ENCODE results near the gene PDPK1. TPM values are rescaled to one million over a fixed set of nuclear protein-coding genes. Genes with fewer than 3 reads are reported as not detected.

PDPK1 gene
- total and polyA plus RNA-seq, 9 donors: 14.6 to 53.2 (median 35.6) TPM

DNA sequence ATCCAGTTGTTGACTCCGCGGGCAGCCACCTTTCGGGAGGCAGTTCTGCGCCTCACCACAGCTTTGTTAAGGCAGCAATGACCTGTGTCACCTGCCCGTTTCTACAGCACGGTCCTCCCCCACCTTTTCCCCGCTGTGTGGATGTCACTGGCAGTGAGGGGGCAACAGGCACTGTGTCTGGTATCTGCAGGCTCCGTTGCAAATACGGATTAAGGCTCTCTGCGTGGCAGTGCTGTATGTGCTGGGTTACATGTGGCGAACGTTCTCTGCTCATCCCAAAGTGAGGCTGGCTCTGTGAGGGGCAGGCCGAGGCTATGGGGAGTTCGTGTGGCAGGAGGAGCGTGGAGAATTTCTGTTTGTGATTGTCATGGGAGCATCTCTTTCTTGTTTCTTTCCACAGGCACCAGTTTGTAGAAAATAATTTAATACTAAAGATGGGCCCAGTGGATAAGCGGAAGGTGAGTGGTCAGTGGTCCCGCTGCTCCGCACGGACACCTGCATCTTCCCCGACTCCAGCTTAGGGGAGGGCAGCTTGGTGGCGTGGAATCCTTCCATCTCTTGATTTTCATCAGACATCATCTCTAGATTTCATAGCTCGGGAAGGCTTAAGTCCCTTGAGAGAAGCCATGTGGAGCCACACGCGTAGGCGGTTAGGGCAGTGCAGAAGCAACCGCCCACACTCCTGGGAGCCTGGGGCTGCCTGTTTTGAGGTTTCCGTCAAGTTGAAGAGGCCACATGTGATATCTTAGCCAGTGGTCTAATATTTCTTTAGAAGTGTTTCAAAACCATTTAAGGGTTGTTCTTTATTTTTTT lies 57.8 kb downstream of the PDPK1 start:
- H3K9me3 ChIP-seq: no peaks in the 10 kb centered on the region
- intact Hi-C loops (cut with DNase I): no loop called here
- 86 to 89% (median 87%) methylated on average over 27 of the region's 27 CpGs for WGBS, 3 donors
- no peak overlapping the region for H3K4me3 ChIP-seq
- H3K27me3 ChIP-seq: no peaks in the 10 kb centered on the region
- no peaks in the 10 kb centered on the region for H3K36me3 ChIP-seq
- H3K27ac ChIP-seq: no peak overlapping the region
- H3K4me1 ChIP-seq (ENCODE audit: insufficient read depth): no peaks in the 10 kb centered on the region
- no peak for DNase-seq
- no peak for TF ChIP-seq POLR2A (IDR thresholded peaks at IDR 0.05)
- TF ChIP-seq, protein P1, sequence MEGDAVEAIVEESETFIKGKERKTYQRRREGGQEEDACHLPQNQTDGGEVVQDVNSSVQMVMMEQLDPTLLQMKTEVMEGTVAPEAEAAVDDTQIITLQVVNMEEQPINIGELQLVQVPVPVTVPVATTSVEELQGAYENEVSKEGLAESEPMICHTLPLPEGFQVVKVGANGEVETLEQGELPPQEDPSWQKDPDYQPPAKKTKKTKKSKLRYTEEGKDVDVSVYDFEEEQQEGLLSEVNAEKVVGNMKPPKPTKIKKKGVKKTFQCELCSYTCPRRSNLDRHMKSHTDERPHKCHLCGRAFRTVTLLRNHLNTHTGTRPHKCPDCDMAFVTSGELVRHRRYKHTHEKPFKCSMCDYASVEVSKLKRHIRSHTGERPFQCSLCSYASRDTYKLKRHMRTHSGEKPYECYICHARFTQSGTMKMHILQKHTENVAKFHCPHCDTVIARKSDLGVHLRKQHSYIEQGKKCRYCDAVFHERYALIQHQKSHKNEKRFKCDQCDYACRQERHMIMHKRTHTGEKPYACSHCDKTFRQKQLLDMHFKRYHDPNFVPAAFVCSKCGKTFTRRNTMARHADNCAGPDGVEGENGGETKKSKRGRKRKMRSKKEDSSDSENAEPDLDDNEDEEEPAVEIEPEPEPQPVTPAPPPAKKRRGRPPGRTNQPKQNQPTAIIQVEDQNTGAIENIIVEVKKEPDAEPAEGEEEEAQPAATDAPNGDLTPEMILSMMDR (IDR thresholded peaks at IDR 0.05): no peak
- TF ChIP-seq EP300 (IDR thresholded peaks at IDR 0.05): no peak

GRCh38 chr16:2596747-2597559 lies 59.1 kb downstream of the PDPK1 start:
- no peaks in the 10 kb centered on the region for H3K36me3 ChIP-seq
- 57 to 80% (median 61%) methylated on average over 24 of the region's 24 CpGs for WGBS, 3 donors
- no peaks in the 10 kb centered on the region for H3K9me3 ChIP-seq
- intact Hi-C loops (cut with DNase I): no loop called here
- H3K4me1 ChIP-seq (ENCODE audit: insufficient read depth): no peaks in the 10 kb centered on the region
- TF ChIP-seq POLR2A (IDR thresholded peaks at IDR 0.05): no peak
- H3K27ac ChIP-seq: no peak overlapping the region
- peak in 1 of 5 donors; percentile 16 for DNase-seq
- no peak overlapping the region for H3K4me3 ChIP-seq
- no peaks in the 10 kb centered on the region for H3K27me3 ChIP-seq

GRCh38 chr16:2597560-2597902 lies 59.7 kb downstream of the PDPK1 start:
- DNase-seq: peak in 1 of 5 donors; percentile 30
- TF ChIP-seq POLR2A (IDR thresholded peaks at IDR 0.05): no peak
- TF ChIP-seq, protein P1 (IDR thresholded peaks at IDR 0.05): no peak
- no peak for TF ChIP-seq EP300 (IDR thresholded peaks at IDR 0.05)
- Histone ChIP-seq H3K36me3 (no peaks in the 10 kb centered on the region), H3K27ac (no peak overlapping the region), H3K27me3 (no peaks in the 10 kb centered on the region), H3K4me1 (ENCODE audit: insufficient read depth) (no peaks in the 10 kb centered on the region), H3K9me3 (no peaks in the 10 kb centered on the region), H3K4me3 (no peak overlapping the region)
- intact Hi-C loops (cut with DNase I): no loop called here
- WGBS, 3 donors: 87 to 91% (median 88%) methylated on average over 22 of the region's 22 CpGs

DNA sequence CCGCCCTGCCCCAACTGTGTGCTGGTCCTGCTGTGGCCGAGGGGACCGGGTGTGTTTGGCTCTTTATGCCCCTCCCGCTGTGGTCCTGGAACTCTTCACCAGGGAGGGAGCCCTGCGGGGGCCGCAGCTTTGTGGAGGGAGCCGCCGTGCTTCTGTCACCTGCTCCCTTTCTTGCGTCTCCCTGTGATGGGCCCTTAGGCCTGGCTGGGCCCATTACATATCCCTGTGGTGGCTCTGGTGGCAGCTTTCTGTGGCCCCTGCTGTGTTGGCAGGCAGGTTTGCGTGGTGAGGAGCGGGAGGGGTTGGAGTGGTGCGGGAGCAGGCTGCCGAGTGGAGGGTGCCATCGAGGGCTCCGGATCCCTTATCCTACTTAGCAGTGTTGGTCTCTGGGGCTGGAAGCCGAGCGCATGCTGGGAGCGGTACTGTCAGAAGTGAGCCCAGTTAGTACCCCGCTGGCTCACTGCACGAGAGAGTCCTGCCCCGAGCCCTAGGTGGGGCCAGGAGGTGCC lies 60.4 kb downstream of the PDPK1 start:
- intact Hi-C loops (cut with DNase I): no loop called here
- Histone ChIP-seq H3K9me3 (no peaks in the 10 kb centered on the region), H3K4me3 (no peak overlapping the region), H3K36me3 (no peaks in the 10 kb centered on the region), H3K4me1 (ENCODE audit: insufficient read depth) (no peaks in the 10 kb centered on the region), H3K27me3 (no peaks in the 10 kb centered on the region), H3K27ac (no peak overlapping the region)
- 88 to 93% (median 91%) methylated on average over 21 of the region's 21 CpGs for WGBS, 3 donors
- TF ChIP-seq, protein P1 (IDR thresholded peaks at IDR 0.05): no peak
- no peak for TF ChIP-seq POLR2A (IDR thresholded peaks at IDR 0.05)
- TF ChIP-seq EP300 (IDR thresholded peaks at IDR 0.05): no peak
- DNase-seq: peak in 2 of 5 donors; percentile 18 to 29

Data from ovary (tissue), 9 donors.